TTC549 (cell line): ENCODE results near the gene CAMK4.
"Not testable (repeated sequence)": the region's sequence is repeated elsewhere in the genome, so short reads cannot be mapped to it uniquely, and the experiment has no call there.

ENCODE experiments used
- FAIRE-seq: peaks from 2 replicates; lab custom pipeline; 2012; peaks lifted over from hg19 to GRCh38; lab: Jason Lieb, UNC

CAMK4 gene

GRCh38 chr5:111229871-111230810 is 6.0 kb downstream of the CAMK4 start:
- no peak for FAIRE-seq

DNA sequence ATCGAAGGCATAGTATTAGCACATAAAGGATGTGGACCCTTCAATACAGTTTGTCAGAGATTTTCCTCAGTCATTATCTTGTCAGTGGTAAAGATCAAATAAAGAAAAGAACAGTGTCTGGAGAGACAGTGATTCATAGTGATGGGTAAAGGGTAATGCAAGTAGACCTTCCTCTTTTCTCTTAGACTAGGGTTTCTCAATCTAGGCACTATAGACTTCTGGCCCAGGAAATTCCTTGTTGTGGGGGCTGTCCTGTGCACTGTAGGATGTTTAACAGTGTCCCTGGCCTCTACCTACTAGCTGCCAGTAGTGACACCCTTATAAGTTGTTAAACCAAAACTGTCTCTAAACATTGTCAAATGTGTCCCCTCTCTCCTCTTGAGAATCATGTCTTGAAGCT is 6.9 kb downstream of the CAMK4 start:
- no peak for FAIRE-seq

- FAIRE-seq = no peak
Observed at GRCh38 chr5:111232311-111233051, 8.3 kb downstream of the CAMK4 start.

GRCh38 chr5:111233052-111233374 is 8.8 kb downstream of the CAMK4 start:
- no peak for FAIRE-seq

- no peak for FAIRE-seq
Observed at GRCh38 chr5:111234125-111234524, 9.9 kb downstream of the CAMK4 start.

GRCh38 chr5:111235635-111236034 is 11.5 kb downstream of the CAMK4 start:
- no peak for FAIRE-seq

DNA sequence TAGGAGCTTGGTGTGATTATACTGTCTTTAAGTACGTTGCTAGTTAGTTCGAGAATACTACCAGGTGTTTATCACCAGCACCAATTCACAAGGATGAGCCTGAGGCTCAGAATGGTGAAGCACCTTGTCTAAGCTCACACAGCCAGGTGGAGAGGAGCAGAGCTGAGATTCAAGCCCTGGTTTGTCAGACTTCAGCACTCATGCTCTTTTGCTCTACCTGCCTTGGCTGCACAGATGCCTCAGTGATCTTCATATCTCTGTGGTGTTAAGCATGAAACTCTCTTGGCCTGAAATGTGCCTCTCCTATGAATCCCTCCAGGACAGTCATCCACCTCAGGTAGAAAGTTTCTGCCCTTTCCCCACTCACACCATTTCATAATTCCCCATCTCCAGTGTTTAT is 12.2 kb downstream of the CAMK4 start:
- no peak for FAIRE-seq

GRCh38 chr5:111236995-111237394 is 12.8 kb downstream of the CAMK4 start:
- no peak for FAIRE-seq

GRCh38 chr5:111237470-111237869 is 13.3 kb downstream of the CAMK4 start:
- no peak for FAIRE-seq

DNA sequence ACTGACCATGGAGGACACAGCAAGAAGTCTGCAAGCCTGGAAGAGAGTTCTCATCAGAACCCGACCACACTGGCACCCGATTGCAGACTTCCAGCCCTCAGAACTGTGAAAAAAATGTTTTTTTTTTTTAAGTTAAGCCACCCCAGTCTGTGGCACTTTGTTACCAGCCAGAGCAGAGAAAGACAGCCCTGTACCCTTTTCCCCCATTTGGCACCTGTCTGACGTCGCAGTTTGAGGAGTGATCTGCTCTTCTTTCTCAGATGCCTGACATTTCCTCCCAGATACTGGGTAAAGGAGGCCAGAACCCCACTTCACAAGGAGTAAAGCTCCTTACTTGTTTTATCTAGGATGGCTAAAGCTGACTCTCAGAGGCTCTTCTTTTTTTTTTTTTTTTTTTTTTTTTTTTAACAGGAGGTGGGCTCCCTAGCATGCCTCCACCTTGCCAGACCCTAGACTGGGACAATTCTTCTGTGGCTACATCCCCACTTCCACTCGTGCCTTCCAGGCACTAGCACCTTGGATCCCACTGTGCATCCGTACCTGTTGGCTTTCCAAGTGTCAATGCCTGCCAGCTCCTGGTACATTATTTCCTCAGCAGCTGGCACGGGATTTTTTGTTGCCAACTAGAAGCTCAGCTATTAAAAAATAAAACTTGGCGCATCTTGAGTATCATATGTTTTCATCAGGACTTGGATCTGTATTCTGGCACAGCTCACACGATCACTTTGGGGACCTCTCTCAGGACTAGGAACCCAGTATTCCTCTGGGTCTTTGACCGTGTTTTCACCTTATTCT is 14.4 kb downstream of the CAMK4 start:
- no peak for FAIRE-seq

DNA sequence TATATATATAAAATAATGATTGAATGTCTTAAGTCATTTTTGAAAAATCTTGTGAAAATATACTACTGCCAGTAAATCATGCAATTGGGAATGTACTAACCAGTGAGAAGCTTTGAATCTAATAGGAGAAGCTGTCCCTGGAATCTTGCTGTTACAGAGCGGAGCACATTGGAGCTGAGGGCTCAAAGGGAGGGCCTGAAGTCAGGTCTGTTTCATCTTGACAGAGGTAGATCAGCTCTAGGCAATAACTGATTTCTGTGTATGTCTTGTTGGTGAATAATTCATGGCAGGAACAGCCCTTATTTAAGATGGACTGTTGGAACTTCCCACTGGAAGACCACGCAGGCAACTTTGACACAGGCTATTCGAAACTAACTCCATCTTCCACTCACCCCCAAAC is 17.5 kb downstream of the CAMK4 start:
- FAIRE-seq = no peak

DNA sequence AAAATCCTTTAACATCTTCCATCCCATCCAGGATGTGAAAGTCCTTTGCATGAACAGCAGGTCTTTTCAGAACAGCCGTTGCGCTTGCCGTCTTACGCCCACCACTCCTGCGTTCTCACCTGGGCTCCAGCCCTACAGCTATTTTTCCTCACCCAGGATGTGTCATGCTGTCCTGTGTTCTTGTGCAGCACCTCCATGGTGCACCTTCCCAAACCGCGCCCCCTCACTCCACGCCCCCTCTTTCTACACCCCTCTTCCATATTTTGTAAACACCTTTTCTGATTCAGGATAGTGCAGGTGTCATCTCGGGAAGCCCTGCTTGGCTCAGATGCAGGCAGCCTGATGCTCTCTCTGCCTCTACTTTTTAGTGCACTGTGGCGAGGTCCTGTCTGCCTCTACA is 18.4 kb downstream of the CAMK4 start:
- no peak for FAIRE-seq

- no peak for FAIRE-seq
Observed at GRCh38 chr5:111243318-111243717, 19.1 kb downstream of the CAMK4 start.

DNA sequence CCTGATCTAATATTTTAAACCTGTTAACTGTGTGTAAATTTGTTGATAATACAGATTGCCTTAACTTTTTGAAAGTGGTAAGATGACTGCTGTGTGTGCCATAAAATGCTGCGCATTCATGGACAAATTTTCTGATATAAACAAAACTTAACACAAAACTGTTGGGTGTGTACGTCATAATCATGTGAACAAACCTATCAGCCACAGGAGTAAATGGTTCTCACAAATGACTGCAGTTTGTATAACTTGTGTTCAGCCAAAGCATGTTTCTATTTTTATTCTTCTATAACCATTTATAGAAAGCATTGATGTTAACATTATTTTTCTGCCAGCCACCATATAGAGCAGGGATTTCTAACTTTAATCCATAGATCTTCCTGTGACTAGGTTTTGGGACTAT is 21.5 kb downstream of the CAMK4 start:
- FAIRE-seq = no peak

DNA sequence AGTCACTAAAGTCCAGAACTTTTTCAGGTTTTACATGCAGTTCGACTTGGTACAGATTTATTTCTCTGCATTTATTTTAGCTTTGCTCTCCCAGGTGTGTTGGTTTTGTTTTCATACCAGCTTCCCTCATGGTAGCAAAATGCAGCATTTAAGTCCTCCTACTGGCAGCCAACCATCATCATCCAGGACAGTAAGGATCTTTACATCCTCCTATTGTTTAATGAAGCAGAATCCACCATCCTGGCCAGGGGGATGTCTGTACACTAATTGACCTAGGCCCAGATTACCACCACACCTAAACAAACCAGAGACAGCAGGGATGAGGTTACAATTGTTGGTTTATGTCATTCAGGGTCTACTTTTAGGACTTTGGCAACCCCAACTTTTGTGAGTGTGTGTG is 22.3 kb downstream of the CAMK4 start:
- no peak for FAIRE-seq

GRCh38 chr5:111248571-111248970 is 24.4 kb downstream of the CAMK4 start:
- no peak for FAIRE-seq

DNA sequence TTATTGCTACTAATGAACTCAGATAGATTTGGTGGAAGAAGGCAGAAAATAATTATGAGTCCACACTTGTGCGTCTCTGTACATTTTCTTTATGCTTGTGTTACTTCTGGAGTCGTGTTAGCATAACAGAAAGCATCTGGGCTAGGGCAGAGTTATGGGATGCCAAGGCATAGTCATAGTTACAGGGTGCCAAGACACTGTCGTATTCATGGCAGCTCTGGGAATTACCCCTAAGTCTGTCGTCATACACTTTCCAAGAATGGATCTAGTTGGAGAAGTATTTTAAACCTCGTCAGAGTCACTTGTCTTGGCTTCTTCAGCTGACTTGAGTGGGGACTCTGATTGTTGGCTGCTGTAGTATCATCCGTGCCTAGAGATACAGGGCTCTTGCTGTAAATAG is 27.7 kb downstream of the CAMK4 start:
- FAIRE-seq = no peak

GRCh38 chr5:111252799-111253545 is 28.8 kb downstream of the CAMK4 start:
- FAIRE-seq = no peak

DNA sequence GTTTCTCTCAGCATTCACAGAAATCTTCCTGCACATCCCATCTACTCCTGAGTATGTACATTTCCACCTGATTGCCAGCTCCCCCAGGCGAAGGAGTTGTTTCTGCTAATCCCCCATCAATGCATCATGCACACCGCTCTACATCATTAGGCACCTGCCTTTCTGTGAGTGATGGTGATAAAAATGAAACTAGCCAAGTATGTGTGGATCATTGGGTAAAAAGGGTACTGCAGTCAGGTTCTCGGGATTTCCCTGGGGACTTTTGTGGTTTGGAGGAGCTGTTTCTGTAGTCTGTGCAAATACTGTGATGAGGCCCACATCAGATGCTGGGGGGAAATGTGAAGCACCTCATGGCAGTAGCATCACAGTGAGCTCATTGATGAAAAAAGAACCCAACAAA is 30.4 kb downstream of the CAMK4 start:
- no peak for FAIRE-seq

DNA sequence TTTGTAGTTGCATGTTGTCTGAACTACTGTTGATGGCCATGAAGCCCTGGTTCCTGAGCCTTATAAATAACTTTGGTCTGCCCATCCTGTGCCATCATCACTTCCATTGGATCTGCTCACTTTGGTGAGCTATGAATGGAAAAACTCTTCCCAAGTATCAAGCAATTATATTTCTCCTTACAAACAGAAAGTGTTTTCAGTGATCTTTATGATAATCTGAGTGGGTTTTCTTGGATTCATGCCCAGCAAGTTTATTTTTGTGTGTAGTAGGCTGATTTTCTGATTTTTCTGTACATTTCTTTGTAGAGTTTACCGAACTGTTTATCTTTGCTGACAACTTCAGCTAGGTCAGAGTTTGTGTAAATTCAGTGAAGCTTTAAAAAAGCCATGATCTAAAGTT is 31.0 kb downstream of the CAMK4 start:
- FAIRE-seq = no peak

DNA sequence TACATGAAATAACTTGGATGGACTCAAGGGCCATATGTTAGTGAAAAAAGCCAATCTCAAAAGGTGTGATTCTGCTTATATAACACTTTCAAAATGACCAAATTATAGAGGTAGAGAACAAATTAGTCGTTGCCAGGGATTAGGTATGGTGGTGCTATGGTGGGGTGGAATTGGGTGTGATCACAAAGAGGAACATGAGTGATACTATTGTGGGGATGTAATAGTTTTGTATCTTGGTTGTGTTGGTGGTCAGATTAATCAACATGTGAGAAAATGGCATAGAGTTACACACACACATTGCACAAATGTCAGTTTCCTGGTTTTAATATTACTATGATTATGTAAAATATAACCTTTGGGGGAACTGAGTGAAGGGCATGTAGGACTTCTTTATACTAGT is 31.9 kb downstream of the CAMK4 start:
- FAIRE-seq = no peak

DNA sequence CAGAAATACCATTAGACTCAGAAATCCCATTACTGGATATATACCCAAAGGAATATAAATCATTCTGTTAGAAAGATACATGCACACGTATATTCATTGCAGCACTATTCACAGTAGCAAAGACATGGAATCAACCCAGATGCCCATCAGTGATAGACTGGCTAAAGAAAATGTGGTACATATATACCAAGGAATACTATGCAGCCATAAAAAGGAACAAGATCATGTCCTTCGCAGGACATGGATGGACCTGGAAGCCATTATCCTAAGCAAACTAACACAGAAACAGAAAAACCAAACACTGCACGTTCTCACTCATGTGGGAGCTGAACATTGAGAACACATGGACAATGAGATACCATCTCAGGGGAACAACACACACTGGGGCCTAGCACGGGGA is 33.4 kb downstream of the CAMK4 start:
- not testable (repeated sequence) for FAIRE-seq
